CD4-positive, alpha-beta T cell treated with Interleukin-4 for 1 hour (primary cell): ENCODE results near the gene DMTF1.
A peak's percentile ranks its signal among the peaks of the same experiment; 100 is the strongest.
"Not testable (repeated sequence)": the region's sequence is repeated elsewhere in the genome, so short reads cannot be mapped to it uniquely, and the experiment has no call there.

Experiments used
- DNase-seq, 2 donors: peaks; one replicate each; pipeline ENCODE4 v3.0.0-alpha.2; 2020 to 2022

Gene DMTF1

DNA sequence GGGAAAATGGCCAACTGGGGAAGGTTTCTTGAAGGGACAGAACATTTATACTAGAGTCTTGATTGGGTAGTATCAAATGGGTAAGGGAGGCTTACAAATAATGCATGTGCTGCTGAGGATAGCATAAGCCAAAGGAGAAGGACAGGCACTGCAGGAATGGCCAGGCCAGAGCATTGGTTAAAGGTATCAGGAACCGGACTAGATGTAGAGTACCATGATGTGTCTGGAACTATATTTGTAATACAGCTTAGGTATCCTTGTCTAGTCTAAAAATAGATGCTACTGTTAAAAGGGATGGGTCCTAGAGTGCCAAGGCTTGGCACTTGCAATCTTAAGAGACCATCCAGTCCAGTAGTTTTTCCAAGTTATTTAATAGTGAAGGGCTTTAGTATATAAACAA lies 47.0 kb downstream of the DMTF1 start:
- DNase-seq = no peak

DNA sequence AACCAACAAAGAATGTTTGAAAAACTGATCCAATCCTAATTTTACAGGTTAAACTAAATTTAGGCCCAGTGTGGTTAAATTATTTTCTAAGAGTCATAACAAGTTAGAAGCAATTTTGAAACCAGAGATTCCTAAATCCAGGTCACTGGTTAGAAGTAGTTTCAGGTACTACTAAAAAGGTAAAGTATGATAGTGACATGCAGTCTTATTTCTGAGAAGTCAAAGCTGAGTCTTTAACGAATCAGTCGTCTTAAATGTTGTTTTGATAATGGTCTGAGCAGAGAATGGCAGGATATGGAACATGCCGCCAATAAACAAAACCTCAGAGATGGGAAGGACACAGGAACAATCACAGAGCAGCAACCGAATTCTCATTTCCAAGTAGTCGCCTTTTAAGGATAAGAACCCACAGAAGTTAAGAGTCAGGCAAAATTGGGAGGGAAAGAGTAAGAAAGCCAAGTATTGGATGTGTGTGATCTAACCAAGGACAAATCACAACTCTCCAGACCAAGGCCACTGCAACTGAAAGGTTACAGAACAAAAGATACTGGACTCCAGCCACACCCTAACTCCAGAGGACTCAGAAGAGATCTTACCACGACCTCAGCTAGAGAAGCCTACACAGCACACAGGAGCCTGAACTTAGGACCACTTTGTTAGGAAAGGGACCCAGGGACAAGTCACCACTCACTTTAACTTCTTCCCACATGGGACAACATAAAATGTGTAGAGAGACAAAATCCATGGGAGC lies 47.6 kb downstream of the DMTF1 start:
- DNase-seq = no peak

DNA sequence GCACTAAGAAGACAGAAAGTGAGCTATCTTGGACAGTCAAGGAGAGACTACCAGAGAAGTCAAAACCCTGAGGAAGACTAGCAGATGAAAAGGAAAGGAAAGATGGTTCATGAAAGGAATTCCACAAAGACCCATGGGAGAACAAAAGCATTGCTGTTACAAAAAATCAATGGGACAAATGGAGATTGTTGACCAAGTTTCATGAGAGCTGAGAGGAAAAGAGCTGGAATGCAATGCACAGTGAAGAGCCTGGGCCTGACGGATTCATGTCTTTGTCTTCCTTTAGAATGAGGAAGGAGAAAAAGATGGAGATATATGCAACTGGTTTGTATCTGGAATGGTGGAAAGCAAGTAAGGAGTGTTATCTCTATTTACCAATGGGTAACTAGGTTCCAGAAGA lies 50.0 kb downstream of the DMTF1 start:
- no peak for DNase-seq

DNA sequence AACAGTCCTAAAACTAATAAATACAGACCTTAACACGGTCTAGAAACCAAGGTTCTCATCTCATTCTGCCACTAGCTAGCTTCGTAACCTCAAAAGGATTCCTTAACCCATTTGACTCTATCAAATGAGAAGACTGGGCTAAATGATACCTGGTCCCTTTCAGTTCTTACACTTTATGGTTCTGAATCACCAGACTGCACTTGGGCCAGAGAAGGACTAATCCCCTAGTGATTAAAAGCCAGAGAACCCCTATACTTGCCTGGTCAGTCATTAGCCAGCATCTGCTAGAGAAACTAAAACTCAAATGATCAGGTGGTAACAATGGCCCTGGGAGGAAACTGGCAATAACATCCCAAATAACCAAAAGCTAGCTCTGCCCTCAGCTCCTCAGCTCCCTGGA lies 50.5 kb downstream of the DMTF1 start:
- no peak for DNase-seq

DNA sequence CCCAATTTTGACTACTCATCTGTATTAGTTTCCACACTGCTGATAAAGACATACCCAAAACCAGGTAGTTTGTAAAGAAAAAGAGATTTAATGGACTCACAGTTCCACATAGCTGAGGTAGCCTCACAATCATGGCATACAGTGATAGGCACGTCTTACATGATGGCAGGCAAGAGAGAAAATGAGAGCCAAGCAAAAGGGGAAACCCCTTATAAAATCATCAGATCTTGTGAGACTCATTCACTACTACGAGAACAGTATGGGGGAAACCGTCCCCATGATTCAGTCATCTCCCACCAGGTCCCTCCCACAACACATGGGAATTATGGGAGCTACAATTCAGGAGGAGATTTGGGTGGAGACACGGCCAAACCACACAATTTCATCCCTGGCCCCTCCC lies 51.7 kb downstream of the DMTF1 start:
- not testable (repeated sequence) for DNase-seq

DNA sequence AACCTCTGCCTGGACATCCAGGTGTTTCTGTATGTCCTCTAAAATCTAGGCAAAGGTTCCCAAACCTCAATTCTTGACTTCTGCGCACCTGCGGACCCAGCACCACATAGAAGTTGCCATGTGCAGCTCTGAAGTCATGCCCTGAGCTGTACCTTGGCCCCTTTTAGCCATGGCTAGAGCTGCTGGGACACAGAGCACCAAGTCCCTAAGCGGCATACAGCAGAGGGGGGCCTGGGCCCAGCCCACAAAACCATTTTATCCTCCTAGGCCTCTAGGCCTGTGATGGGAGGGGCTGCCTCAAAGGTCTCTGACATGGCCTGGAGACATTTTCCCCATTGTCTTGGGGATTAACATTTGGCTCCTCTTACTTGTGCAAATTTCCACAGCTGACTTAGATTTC lies 52.7 kb downstream of the DMTF1 start:
- no peak for DNase-seq

DNA sequence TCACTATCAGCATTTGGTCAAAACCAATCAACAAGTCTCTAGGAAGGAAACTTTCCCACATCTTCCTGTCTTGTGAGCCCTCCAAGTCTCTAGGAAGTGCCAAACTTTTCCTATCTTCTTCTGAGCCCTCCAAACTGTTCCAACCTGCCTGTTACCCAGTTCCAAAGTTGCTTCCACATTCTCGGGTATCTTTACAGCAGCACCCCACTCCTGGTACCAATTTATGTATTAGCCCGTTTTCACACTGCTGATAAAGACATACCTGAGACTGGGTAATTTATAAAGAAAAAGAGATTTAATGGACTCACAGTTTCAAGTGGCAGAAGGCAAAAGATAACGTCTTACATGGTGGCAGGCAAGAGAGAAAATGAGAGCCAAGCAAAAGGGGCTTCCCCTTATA lies 53.4 kb downstream of the DMTF1 start:
- DNase-seq = not testable (repeated sequence)

DNA sequence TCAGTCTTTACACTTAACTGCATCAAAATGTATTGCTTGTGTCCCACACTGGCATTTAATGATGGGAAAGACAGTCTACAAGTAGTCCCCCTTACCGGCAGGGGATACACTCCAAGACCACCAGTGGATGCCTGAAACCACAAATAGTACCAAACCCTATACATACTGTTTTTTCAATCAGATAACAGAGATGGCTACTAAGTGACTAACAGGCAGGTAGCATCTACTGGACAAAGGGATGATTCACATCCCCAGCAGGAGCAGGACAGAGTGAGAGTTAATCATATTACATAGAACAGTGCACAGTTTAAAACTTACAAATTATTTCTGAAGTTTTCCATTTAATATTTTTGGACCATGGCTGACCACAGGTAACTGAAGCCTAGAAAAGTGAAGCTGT lies 54.1 kb downstream of the DMTF1 start:
- no peak for DNase-seq

DNA sequence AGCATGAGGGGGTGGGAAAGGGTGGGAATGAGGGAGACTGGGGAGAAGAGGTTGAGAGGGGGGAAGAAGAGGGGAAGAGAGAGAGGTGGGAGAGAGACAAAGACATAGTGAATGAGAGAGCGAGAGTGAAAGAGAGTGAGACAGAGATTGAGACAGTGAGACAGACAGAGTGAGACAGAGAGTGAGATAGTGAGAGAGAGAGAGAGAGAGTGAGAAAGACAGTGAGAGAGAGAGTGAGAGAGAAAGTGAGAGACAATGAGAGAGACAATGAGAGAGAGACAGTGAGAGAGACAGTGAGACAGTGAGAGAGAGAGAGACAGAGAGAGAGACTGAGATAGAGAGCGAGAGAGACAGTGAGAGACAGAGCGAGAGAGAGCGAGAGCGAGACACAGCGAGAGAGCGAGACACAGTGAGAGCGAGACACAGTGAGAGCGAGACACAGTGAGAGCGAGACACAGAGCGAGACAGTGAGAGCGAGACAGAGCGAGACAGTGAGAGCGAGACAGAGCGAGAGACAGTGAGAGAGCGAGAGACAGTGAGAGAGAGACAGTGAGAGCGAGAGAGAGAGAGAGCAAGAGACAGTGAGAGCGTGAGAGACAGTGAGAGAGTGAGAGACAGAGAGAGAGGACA lies 57.2 kb downstream of the DMTF1 start:
- no peak for DNase-seq

DNA sequence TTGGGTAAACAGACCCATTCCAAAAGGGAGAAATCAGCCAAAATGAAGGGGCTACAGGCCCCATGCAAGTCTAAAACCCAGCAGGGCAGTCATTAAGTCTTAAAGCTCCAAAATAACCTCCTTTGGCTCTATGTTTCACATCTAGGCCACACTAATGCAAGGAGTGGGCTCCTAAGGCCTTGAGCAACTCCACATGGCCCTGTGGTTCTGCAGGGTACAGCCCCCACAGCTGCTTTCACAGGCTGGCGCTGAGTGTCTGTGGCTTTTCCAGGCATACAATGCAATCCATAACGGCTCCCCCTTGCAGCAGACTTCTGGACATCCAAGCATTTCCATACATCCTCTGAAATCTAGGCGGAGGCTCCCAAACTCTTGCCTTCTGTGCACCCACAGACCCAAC lies 58.3 kb downstream of the DMTF1 start:
- DNase-seq = no peak

DNA sequence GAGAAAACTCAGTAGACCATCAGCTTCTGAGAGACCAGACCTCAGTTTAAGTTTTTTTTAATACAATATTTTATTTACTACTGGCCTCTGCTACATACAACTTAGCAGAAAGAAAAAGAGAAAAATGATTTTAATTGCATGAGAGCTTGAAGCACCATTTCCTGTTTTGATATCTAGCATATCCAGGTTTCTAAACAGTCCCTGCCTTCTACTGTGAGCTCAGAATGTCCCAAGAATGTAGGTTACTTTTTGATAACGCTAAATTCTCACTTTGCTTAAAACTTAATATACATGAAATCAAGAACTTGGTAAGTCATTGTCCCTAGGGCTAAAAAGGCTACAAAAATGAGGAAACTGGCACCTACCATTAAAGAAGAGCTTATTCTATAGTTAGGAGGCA lies 60.2 kb downstream of the DMTF1 start:
- no peak for DNase-seq

DNA sequence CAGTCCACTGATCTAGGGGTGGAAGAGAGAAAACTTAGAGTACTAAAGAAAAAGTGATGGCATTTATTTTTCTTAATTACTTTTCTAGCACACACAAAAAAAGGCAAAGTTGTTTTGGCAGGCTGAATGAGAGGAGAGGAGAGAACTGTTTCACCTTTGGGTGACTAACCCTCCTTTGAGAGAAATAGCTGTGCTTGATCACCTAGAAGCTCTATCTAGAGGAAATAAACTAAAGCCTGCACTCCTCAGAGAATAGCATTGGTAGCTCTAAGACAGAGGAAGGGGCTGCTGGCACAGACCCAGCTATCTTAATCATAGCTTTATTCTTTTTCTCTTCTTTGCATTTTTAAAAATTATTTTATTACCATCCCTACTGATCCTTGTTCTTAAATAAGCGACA lies 61.0 kb downstream of the DMTF1 start:
- DNase-seq = no peak

DNA sequence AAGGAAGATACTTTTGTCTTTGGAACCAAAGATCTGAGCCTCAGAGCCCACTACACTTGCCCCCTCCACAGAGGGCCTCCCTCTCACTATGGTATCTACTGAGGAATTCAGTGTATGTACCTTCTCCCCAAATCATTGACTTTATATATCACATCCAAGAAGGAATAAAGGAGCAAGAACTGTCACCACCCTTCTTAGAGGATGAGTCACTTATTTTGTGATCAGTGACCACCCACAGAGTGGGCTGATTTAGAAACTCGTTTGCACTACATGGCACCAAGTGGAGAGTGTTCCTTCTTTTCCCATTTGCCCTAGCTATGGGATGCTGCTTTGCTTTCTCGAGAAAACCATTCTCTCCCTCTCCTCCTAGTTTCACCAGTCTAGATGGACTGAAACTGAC lies 61.6 kb downstream of the DMTF1 start:
- DNase-seq = no peak

DNA sequence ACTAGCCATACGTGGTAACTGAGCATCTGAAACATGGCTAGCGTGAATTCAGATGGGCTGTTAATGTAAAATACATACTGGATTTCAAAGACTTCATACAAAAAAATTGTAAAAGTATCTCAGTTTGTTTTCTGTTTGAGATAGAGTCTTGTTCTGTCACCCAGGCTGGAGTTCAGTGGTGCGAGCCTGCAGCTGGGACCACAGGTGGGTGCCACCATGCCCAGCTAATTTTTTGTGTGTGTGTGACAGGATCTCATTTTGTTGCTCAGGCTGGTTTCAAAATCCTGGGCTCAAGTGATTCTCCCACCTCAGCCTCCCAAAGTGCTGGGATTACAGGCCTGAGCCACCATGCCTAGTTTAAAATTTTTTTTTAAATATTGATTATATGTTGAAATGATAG lies 62.8 kb downstream of the DMTF1 start:
- DNase-seq = no peak

DNA sequence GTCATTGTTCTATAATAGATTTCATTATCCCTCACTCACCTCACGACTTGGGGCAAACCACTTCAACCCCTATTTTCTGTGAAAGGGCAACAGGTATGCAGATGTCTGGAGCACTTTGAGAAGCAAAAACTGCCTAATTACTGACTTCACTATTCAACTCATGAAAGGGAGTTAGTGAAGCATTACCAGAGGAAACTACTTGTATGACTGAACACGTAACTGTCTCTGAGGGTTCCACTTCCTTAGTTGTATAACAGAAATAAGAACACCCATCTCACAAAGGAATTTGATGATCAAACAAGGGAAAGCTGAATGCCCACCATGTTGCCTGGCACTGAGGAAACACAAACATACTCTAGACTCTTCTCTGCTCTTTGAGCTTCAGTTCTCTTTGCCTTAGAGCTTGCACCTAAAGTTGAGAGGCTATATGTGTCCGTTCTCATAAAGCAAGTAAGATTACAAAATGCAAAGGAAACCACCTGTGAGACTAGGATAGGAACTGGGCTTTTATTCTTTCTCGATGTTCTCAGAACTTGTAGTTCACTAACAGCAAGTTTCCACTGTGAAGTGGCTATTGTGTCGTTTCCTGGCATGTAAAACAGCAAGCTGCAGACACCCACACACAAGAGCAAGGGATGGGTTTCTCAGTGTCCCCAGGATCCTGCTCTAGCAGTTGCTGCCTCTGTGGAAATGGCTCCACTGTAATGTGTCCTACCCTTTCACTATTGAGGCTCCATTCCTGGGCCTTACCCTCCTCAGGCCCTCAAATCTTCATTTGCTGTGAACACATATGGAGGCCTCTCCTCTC lies 64.7 kb downstream of the DMTF1 start:
- DNase-seq = peak; percentile 58 to 70

DNA sequence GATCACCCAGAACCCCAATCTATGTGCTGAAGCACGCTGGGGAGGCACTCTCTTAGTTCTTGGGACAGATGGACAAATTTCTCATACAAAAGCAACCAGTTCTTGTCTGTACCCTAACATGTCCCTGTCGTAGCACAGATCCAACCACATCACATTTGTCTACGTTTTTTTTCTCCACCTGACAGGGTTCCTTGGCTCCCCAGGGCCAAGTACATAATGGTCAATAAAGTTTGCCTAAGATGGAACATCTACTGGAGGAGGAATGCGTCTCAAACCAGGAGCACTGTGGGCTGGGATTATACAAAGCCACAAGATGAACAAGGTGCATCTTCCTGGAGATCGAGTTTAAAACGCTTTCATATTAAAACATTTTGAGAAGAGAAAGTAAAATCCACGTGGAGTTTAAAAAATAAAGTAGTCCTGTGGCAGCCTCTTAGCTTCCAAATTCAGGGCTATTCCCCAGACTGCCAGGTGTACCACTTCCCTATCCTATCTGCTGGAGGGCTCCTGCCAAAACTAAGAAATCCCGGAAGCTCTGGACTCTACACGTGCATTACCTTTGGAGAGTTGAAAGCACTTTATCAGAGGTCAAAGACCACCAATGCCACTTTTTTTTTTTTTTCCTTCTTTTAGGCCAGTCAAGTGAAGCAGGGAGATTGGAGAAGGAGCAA lies 65.9 kb downstream of the DMTF1 start:
- DNase-seq = peak in 1 of 2 donors; percentile 20

DNA sequence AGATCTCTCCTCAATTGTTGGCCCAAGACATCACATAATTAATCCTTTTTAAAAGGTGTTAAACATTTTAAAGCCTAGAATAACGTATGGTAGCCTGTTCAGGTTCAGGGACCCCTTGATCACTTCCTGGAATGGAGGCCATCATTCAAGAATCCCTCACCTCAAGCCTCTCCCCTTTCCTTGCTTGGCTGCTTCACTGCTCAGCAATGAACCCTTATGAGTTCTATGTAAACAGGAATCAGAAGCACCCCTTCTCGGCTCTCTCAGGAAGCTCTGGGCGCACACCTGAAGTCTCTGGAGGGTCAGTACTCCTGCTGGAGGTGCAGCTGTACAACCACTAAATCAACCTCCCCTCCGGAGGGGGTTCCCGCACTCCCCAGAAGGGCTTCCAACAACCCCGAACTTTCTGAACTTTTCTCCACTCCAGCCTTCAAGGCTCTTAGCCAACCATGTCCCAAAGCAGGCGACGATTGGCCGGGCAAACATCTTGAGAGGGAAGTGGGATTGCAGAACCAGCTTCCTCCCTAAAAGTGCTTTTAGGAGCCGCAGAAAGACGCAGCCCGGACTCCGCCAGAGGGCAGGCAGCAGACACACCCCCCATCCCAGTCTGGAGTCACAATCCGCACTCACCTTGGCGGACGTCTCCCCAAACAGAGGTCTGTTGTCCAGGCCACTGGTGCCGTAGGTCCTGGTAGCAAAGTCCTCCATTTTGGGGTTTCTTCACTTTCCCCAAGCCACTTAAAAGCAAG lies 66.7 kb downstream of the DMTF1 start:
- DNase-seq = peak; percentile 59 to 67

DNA sequence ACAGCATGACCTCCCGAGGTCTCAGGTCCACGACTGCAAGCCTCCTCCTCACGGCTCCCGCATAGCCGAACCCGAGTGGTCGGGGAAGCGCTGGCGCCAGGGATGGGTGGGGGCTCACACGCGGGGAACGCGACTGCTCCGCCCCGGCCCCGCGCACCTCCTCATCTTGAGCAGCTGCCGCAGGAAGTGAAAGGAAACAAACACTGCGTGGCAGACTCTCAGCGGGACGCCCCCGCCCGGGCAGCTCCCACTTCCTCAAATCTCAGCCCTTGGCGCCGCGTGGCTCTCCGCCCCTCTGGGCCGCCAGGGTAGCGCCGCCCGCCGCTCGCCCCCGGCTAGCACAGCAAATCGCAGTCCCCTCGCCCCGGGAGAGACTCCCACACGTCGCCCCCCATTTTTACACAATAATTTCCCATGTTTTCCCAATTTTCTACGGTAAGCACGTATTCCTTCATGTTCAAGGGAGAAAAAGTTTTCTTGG lies 67.3 kb downstream of the DMTF1 start, which contains the start of gene TMEM243:
Gene TMEM243, minus strand, starts transcription at position 188 of the 481 bp plus-strand sequence. CDS start 229 bp downstream, outside the sequence.
- peak; percentile 82 to 89 for DNase-seq

DNA sequence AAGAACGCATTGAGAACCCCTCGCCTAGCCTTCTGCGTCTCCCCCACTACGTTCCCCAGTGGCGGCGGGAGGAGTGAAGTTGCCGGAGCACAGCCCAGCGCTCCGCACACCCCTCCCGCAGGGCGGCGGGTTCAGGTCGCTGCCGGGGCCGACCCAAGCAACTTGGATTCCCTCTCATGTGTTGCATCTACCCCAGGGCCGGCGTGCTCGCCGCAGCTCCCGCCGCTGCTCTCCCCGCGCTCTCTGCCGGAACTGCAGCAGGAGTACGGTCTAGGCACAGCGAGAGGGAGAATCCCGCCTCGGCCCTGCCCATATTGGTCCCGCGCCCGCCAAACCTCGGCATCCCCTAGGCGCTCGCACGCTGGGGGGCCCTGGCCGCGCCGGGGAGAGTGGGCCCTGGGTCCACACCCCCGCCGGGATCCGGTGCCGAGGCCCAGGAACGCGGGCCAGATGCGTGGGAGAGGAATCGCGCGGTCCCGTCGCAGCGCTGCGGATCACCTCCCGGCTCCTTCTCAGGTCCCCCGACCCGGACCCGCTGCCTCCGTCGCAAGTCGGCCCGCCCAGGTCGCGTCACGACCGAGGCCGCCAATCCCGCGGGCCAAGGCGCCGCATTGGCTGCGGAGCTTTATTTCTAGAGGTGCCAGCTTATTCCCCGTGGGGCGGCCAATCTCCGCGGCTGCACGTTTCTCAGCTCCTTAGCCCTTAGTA lies 67.9 kb downstream of the DMTF1 start:
- DNase-seq = peak; percentile 82 to 83

DNA sequence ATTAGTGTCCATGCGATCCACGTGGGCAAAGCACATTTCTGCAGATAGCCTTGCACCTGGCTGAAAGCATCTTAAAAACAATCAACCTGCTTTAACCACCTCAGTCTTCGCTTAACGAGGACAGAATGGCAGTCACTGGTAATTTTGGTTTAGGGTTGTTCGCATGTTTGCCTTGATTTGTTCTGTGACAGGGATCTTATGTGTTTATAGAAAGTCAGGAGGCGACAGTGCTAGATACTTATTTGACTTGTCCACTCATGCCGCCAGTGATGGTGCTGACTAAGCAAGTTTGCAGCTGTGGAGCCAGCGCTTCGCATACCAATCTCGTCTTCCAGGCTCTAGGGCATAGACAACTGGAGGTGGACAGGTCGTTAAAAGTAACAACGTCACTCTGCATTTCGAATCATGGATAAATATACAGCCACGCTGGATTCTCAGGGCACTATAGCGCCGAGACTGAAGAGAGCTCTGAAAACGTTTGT lies 68.5 kb downstream of the DMTF1 start:
- DNase-seq = no peak

DNA sequence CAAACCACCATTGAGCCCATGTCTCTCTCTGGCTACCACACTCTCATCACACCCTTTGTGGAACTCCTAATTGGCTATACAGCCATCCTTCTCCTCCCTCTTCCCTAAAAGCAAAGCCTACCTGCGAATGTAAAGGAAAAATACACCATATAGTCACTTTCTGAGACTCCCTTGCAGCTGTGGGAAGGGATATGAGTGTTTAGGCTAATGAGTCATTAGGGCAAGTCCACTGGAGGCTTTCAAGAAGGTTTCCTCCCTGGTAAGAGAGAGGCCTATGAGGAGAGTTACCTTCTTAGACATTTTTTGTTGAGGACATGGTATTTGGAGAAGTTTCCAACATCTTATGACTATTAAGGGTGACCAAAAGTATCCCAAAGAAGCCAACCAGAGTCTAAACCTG lies 71.4 kb downstream of the DMTF1 start:
- no peak for DNase-seq
